ENCODE data around the gene KLRK1.
A peak's percentile ranks its signal among the peaks of the same experiment; 100 is the strongest.

Gene KLRK1

DNA sequence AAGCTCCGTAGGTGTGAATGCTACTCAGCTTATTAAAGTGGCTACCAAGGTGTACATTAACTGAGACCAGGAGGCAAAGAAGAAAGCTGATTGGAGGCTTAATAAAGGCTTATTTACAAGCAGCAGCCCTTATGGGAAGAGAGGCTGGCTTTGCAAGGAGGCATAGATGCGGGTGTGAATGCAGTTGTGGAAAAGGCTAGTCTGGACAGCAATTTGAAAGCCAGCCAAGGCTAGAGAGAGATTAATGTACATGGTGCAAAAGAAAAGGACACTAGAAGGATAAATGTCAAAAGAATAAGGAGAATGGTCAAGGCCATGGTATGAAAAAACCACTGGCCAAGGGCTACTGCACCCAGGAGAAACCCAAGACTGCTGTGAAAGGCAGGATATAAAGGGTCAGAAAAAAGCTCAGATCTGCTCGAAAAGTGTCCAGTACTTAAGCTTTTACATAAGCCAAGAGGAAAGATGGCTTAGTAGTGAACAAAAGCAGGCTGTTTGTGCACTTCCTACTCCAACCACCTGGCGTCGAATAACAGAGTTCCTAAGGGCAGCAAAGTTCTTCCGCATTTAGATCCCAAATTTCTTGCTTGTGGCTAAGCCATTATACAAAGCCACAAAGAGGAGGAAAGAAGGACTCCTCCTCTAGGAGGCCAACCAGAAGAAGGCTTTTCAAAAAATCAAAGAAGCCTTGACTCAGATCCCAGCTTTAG lies 24.0 kb downstream of the KLRK1 start:
- H3K4me2 ChIP-seq, result peak overlapping the region; percentile 84 to 98 (median 95)

DNA sequence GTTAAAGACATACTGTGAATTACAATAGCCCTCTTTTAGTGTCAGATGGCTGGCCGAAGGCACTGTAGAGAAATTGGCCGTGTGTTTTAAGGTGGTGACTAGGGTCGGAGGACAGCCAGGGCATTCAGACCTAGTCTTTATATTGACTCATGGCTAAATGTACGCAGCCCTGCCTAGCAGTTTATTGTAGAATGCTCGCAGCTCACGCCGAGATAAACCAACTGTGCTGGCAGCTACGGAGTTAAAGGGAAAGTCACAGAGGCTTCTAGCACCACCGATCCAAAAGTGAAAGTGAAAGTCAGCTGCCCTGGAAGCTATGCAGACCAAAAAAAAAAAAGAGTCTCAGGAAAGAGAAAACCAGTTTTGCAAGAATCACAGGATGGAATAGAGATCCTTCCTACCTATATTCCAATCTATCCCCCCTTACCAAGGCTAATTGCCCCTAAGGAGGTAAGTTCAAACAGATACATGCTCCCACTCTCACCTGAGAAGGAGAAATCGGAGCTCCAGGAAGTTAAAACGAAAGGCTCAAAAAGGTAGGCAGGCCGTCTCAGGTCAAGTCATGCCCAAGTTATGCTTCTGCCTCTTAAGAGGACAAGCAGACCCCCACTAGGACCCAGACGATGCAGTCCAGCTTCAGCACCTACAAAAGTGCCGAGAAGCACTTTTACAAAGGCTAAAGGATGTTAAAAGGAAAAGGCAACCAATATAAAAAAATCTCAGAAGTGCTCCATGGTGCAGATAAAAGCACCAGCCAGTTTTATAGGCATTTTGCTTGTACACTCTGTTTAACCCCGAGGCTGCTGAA lies 24.8 kb downstream of the KLRK1 start:
- TF ChIP-seq Cebpa-rat (IDR thresholded peaks at IDR 0.05), result no peak
- H3K9ac ChIP-seq, result peak overlapping the region; percentile 71 to 86 (median 81)

More for the DNA sequence above, 24.0 kb downstream of the KLRK1 start:
- H3K4me3 ChIP-seq, result peak overlapping the region; percentile 62 to 82 (median 69); a peak in 17 of 20 replicates
- TF ChIP-seq Cebpa-rat (IDR thresholded peaks at IDR 0.05), result no peak
- peaks cover 0 to 3% (median 0%) of the 10 kb centered on the region in 11 experiments; a peak in 1 of 22 replicates for H3K36me3 ChIP-seq
- peak overlapping the region in 10 of 11 experiments; percentile 50 to 90 (median 84); a peak in 18 of 22 replicates for H3K27ac ChIP-seq
- peak overlapping the region in 8 of 11 experiments; percentile 75 to 86 (median 82); a peak in 15 of 22 replicates for H3K9ac ChIP-seq
- H4K20me1 ChIP-seq, result no peaks in the 10 kb centered on the region
- no peaks in the 10 kb centered on the region for H3K27me3 ChIP-seq
- H3K4me1 ChIP-seq, result peaks cover 39 to 51% (median 44%) of the 10 kb centered on the region in 10 experiments
- H3K9me3 ChIP-seq (replicated peaks in 1 of 11), result peaks cover 15 to 37% (median 23%) of the 10 kb centered on the region in 11 experiments

DNA sequence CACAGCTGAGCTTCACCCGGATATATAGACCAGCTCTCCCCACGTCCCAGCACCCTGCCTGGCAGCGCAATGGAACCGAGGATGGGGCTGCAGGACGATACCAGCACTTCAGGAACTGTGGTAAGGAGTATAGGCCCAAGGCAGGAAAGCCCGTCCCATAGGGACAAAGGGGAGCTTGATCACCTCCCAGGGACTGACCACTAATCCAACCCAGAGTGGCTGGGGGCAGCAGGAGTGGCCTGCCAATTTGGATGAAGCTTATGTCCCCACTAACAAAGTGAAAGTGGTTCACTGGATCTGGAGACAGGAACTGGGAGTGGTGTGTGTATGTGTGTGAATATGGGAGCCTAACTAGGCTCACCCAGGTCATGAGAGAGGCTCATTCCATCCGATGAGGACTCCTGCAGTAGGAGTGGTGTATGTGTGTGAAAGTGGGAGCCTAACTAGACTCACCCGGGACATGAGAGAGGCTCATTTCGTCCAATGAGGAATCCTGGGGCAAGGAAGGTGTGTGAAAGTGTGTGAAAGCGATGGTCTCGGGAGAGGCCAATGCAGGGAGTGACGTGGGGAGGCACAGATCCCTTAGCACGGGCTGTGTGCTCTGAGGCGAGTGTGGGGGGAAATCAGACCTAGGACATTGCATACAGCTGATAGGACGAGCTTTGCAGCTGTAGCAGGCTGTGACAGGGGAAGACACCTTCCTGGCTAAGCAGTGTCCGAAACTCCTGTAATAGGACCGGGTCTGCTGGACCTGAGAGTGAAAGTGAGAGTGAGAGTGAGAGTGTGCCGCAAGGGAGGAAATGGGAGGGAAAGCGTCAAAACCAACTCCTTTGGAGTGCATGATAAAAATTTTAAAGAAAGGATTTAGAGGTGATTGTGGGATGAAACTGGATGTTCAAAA lies 25.7 kb downstream of the KLRK1 start:
- Histone ChIP-seq H3K27me3 (no peaks in the 10 kb centered on the region), H3K4me2 (peak overlapping the region; percentile 84 to 98 (median 95)), H3K9me3 (replicated peaks in 1 of 11) (peaks cover 15 to 29% (median 23%) of the 10 kb centered on the region in 11 experiments), H3K9ac (peak overlapping the region; percentile 71 to 86 (median 81)), H4K20me1 (no peaks in the 10 kb centered on the region), H3K4me3 (peak overlapping the region; percentile 62 to 82 (median 69)), H3K36me3 (0 out of 22 replicates have a peak, but pooled peaks cover 0 to 3% (median 0%) of the 10 kb centered on the region in 11 experiments), H3K4me1 (peaks cover 39 to 52% (median 46%) of the 10 kb centered on the region in 10 experiments), H3K27ac (peak overlapping the region; percentile 17 to 90 (median 84); a peak in 21 of 22 replicates)
- TF ChIP-seq Cebpa-rat (IDR thresholded peaks at IDR 0.05), result no peak

More for the DNA sequence above, 24.8 kb downstream of the KLRK1 start:
- Histone ChIP-seq H3K36me3 (0 out of 22 replicates have a peak, but pooled peaks cover 0 to 3% (median 0%) of the 10 kb centered on the region in 11 experiments), H4K20me1 (no peaks in the 10 kb centered on the region), H3K27ac (peak overlapping the region in 10 of 11 experiments; percentile 50 to 90 (median 84); a peak in 21 of 22 replicates), H3K4me2 (peak overlapping the region; percentile 84 to 98 (median 95)), H3K9me3 (replicated peaks in 1 of 11) (peaks cover 15 to 32% (median 23%) of the 10 kb centered on the region in 11 experiments), H3K4me3 (peak overlapping the region; percentile 62 to 82 (median 69)), H3K4me1 (peaks cover 39 to 52% (median 46%) of the 10 kb centered on the region in 10 experiments), H3K27me3 (no peaks in the 10 kb centered on the region)

DNA sequence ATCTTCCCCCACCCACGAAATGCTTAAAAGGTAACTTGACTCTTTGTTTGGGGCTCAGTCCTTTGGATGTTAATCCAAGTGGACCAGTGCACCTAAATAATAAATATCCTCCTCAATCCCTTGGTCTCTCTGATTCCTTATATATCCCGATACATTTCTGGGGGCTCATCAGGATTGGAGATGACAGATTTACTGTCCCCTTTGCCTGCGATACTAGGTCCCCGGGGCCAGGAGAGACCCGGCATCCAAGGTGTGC lies 26.3 kb downstream of the KLRK1 start:
- peak overlapping the region in 9 of 11 experiments; percentile 71 to 86 (median 81); a peak in 16 of 22 replicates for H3K9ac ChIP-seq
- H3K27me3 ChIP-seq, result no peaks in the 10 kb centered on the region
- H3K9me3 ChIP-seq (replicated peaks in 1 of 11), result peaks cover 12 to 26% (median 21%) of the 10 kb centered on the region in 11 experiments
- no peak for TF ChIP-seq Cebpa-rat (IDR thresholded peaks at IDR 0.05)
- peak overlapping the region; percentile 84 to 98 (median 95) for H3K4me2 ChIP-seq
- peaks cover 39 to 52% (median 46%) of the 10 kb centered on the region in 10 experiments for H3K4me1 ChIP-seq
- 0 out of 22 replicates have a peak, but pooled peaks cover 0 to 3% (median 0%) of the 10 kb centered on the region in 11 experiments for H3K36me3 ChIP-seq
- H3K4me3 ChIP-seq, result peak overlapping the region in 8 of 10 experiments; percentile 62 to 82 (median 68); a peak in 10 of 20 replicates
- peak overlapping the region in 9 of 11 experiments; percentile 73 to 90 (median 85); a peak in 18 of 22 replicates for H3K27ac ChIP-seq
- H4K20me1 ChIP-seq, result no peaks in the 10 kb centered on the region

DNA sequence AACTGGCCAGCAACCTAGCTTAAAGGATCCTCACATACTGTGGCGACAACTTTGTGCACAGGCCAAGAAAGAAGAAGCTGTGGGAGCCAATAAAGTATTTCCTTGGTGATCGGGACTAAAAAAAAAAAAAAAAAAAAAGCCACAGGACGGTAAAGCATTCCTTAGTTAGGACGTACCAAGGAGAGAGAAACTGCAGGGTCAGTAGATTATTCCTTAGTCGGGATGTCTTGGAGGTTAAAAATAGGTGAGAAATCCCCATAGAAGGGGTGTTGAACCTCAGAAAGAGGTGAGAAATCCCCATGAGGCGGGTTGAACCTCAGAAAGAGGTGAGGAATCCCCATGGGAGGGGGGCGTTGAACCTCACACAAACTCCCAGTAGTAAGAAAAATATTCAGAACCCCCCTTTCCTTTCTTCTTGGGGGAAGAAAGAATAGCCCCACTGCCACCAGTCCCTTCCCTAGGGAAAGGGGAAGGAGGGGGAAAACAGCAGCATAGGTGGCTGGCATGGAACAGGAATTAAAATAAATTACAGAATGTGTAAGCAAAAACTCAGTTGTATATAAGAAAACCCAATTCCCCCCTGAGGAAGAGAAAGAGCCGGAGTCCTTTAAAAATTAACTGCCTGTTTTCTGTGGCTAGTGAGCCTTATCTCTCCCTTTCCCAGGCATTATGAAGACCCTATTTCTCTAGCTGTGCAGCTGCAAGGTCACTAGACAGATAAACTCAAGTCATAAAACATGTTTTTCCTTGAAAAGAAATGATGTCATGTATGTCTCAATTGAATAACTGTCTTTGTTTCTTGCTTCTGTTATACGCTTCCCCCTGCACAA lies 26.8 kb downstream of the KLRK1 start:
- Histone ChIP-seq H3K27ac (peak overlapping the region in 6 of 11 experiments; percentile 80 to 90 (median 85); a peak in 12 of 22 replicates), H3K4me1 (peaks cover 39 to 52% (median 46%) of the 10 kb centered on the region in 10 experiments), H3K27me3 (no peaks in the 10 kb centered on the region), H3K9ac (peak overlapping the region in 5 of 11 experiments; percentile 51 to 86 (median 82); a peak in 8 of 22 replicates), H4K20me1 (no peaks in the 10 kb centered on the region), H3K9me3 (replicated peaks in 1 of 11) (peaks cover 7 to 21% (median 15%) of the 10 kb centered on the region in 11 experiments), H3K4me2 (peak overlapping the region in 10 of 11 experiments; percentile 84 to 98 (median 94); a peak in 20 of 22 replicates), H3K4me3 (no peak overlapping the region; a peak in 2 of 20 replicates), H3K36me3 (no peaks in the 10 kb centered on the region)
- TF ChIP-seq Cebpa-rat (IDR thresholded peaks at IDR 0.05), result no peak

DNA sequence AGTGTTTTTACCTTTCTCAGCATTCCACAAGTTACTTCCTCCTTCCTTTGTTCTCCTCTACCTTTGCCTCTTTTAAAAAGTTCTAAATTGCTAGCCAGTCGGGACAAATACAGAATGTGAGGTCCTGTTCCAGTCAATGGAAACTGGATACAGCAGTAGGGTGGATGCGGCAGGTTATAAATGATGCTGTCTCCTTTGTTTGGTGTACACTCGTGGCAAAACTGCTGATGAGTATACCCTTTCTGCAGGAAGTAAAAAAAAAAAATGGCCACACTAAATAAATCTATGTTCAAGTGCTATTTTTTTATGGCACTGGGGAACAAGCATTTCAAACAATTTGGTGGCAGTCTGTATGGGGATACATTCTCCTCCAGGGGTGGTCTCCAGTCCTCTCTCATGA lies 27.5 kb downstream of the KLRK1 start:
- peak overlapping the region in 10 of 11 experiments; percentile 84 to 98 (median 94); a peak in 18 of 22 replicates for H3K4me2 ChIP-seq
- H3K27me3 ChIP-seq, result no peaks in the 10 kb centered on the region
- H3K27ac ChIP-seq, result peak overlapping the region in 4 of 11 experiments; percentile 11 to 90 (median 86); a peak in 3 of 22 replicates
- H3K9me3 ChIP-seq (replicated peaks in 1 of 11), result peaks cover 0 to 13% (median 8%) of the 10 kb centered on the region in 11 experiments; a peak in 20 of 22 replicates
- H3K36me3 ChIP-seq, result no peaks in the 10 kb centered on the region
- TF ChIP-seq Cebpa-rat (IDR thresholded peaks at IDR 0.05), result no peak
- H3K4me1 ChIP-seq, result peaks cover 39 to 56% (median 48%) of the 10 kb centered on the region in 10 experiments
- H4K20me1 ChIP-seq, result no peaks in the 10 kb centered on the region
- H3K9ac ChIP-seq, result no peak overlapping the region
- no peak overlapping the region for H3K4me3 ChIP-seq

DNA sequence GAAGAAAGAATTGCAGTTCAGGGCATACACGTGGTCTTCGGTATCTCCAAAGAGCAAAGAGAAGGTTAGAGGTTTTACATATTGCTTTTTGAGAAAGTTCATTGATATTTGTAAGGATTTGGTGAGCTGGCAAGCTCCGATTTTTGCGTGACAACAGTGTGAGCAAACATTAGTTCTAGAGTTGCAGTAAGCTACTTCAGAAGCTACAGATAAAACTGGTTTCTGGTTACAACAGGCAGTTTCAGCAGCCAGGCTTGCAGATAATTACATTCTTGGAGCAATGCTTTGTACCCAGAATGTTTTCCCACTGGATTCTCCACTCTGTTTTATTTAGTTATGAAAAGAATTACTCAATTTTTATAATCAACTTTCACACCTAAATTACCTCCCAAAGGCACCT lies 28.2 kb downstream of the KLRK1 start:
- Histone ChIP-seq H3K9ac (no peak overlapping the region), H3K36me3 (no peaks in the 10 kb centered on the region), H3K27me3 (no peaks in the 10 kb centered on the region), H3K4me3 (no peak overlapping the region), H3K4me2 (peak overlapping the region in 6 of 11 experiments; percentile 1 to 94 (median 8); a peak in 1 of 22 replicates), H3K9me3 (replicated peaks in 1 of 11) (peaks cover 0 to 10% (median 4%) of the 10 kb centered on the region in 11 experiments; a peak in 8 of 22 replicates), H3K27ac (0 out of 22 replicates have a peak overlapping the region, but pooled peaks of 1 of the 11 experiments have one; percentile 17), H4K20me1 (no peaks in the 10 kb centered on the region), H3K4me1 (peaks cover 39 to 56% (median 48%) of the 10 kb centered on the region in 10 experiments)
- no peak for TF ChIP-seq Cebpa-rat (IDR thresholded peaks at IDR 0.05)
